ENCODE data around the gene METRN.

METRN gene

GRCh38 chr16:704552-705380 lies 10.2 kb upstream of the METRN start:
- no peak for TF ChIP-seq CTCF (IDR thresholded peaks at IDR 0.05; ENCODE audit: extremely low read depth, missing control alignments)
- no peak for DNase-seq (ENCODE audit: low spot score)

GRCh38 chr16:705431-706188 lies 9.3 kb upstream of the METRN start, which contains the start of gene FBXL16:
TSS of gene FBXL16 (minus strand) at chr16:705801. CDS start at chr16:697405, 8,396 bp downstream.
- no peak for TF ChIP-seq CTCF (IDR thresholded peaks at IDR 0.05; ENCODE audit: extremely low read depth, missing control alignments)
- no peak for DNase-seq (ENCODE audit: low spot score)

- DNase-seq (ENCODE audit: low spot score), result no peak
- no peak for TF ChIP-seq CTCF (IDR thresholded peaks at IDR 0.05; ENCODE audit: extremely low read depth, missing control alignments)
These were observed 8.5 kb upstream of the METRN start for GRCh38 chr16:706189-707061.

- no peak for TF ChIP-seq CTCF (IDR thresholded peaks at IDR 0.05; ENCODE audit: extremely low read depth, missing control alignments)
These were observed 7.8 kb upstream of the METRN start for GRCh38 chr16:707062-707538.

GRCh38 chr16:708019-708418 lies 6.9 kb upstream of the METRN start:
- TF ChIP-seq CTCF (IDR thresholded peaks at IDR 0.05; ENCODE audit: extremely low read depth, missing control alignments), result no peak
- no peak for DNase-seq (ENCODE audit: low spot score)

More at GRCh38 chr16:707062-707538, 7.8 kb upstream of the METRN start:
- no peak for DNase-seq (ENCODE audit: low spot score)

GRCh38 chr16:708959-709358 lies 6.0 kb upstream of the METRN start:
- TF ChIP-seq CTCF (IDR thresholded peaks at IDR 0.05; ENCODE audit: extremely low read depth, missing control alignments), result no peak
- DNase-seq (ENCODE audit: low spot score), result no peak
